ENCODE data around the gene FAAP20. TPM values are rescaled to one million over a fixed set of nuclear protein-coding genes. Genes with fewer than 3 reads are reported as not detected.
A peak's percentile ranks its signal among the peaks of the same experiment; 100 is the strongest.

Gene FAAP20
- total RNA-seq, 2 donors from 2014 or later, result 18.5 to 24.3 TPM

DNA sequence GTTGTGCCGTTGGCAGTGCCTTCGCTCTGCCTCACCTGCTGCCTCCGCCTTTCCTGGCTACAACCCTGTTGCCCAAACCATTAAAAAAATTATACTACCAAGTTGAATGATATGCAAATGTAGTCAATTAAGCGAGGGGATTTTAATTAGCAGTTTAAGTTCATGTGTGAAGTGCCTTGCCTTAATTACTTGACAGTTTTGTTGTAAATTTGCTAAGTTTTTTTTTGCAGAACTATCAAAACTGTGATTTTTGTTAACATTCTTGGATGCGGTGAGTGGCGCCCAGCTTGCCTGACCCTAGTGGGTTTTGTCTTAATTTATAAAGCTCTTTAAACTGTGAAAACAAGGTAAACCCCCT is 44.4 kb upstream of the FAAP20 start:
- H3K4me3 ChIP-seq, result no peak overlapping the region
- H3K4me1 ChIP-seq, result peaks cover 3 to 100% of the 10 kb centered on the region in 2 donors
- TF ChIP-seq, protein P1, sequence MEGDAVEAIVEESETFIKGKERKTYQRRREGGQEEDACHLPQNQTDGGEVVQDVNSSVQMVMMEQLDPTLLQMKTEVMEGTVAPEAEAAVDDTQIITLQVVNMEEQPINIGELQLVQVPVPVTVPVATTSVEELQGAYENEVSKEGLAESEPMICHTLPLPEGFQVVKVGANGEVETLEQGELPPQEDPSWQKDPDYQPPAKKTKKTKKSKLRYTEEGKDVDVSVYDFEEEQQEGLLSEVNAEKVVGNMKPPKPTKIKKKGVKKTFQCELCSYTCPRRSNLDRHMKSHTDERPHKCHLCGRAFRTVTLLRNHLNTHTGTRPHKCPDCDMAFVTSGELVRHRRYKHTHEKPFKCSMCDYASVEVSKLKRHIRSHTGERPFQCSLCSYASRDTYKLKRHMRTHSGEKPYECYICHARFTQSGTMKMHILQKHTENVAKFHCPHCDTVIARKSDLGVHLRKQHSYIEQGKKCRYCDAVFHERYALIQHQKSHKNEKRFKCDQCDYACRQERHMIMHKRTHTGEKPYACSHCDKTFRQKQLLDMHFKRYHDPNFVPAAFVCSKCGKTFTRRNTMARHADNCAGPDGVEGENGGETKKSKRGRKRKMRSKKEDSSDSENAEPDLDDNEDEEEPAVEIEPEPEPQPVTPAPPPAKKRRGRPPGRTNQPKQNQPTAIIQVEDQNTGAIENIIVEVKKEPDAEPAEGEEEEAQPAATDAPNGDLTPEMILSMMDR (IDR thresholded peaks at IDR 0.05), result no peak
- no peaks in the 10 kb centered on the region for H3K9me3 ChIP-seq
- H3K27me3 ChIP-seq, result no peaks in the 10 kb centered on the region
- no peak for DNase-seq (ENCODE audit: low spot score)
- peak overlapping the region in 1 of 2 donors; percentile 68 for H3K27ac ChIP-seq
- no peaks in the 10 kb centered on the region for H3K36me3 ChIP-seq

DNA sequence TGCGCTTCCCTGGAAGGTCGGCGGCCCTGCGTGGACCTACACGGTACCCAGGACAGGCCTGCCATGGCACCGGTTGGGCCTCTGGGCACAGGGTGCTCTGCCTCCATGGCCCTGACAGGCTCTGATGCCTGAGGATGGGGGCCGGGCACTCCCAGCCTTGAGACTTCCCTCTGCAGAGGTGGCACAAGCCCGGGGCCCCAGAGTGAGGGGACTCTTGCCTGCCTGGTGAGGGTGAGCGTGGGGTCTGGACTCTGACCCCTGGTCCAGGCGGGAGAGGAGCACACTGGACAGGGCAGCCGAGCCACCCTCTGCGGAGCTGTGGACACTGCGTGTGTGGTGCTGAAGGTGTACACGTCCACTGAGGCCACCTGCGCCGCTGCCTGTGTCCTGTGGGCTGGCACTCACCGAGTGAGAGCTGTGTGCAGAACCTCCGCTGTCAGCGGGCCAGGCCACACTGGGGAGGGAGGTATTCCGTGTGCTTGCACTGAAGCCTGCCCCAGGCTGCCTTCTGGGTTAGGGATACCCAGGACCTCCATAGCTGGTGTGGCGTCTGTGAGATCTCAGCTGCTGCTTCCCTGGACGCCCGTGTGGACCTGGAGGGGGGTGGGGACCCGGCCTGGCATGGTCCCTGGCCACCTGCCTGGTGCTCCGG is 43.9 kb upstream of the FAAP20 start:
- TF ChIP-seq, protein P1 (IDR thresholded peaks at IDR 0.05), result no peak
- Histone ChIP-seq H3K9me3 (no peaks in the 10 kb centered on the region), H3K27me3 (no peaks in the 10 kb centered on the region), H3K36me3 (no peaks in the 10 kb centered on the region), H3K27ac (peak overlapping the region; percentile 60 to 86), H3K4me3 (no peak overlapping the region), H3K4me1 (peaks cover 3 to 100% of the 10 kb centered on the region in 2 donors)
- no peak for DNase-seq (ENCODE audit: low spot score)

DNA sequence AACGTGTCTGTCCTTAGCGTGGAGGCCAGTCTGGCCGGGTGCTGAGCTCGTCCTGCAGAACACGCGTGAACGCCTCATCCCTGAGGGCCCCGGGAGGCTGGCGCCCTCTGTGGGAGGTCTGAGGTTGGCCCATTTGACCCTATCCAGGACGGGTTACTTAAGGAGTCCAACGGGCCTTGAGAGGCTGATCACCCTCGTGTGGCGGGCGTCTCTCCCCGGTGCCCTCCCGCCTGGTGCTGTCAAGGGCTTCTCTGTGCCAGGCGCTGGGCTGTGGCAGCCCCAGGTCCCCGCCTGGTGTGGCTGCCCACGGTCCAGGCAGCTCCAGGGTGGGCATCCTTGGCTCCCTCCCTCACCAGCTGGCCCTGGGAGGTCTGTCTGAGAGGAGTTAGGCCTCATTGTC is 43.2 kb upstream of the FAAP20 start:
- Histone ChIP-seq H3K27ac (peak overlapping the region; percentile 60 to 86), H3K4me3 (no peak overlapping the region), H3K36me3 (no peaks in the 10 kb centered on the region), H3K27me3 (no peaks in the 10 kb centered on the region), H3K4me1 (peaks cover 3 to 100% of the 10 kb centered on the region in 2 donors), H3K9me3 (no peaks in the 10 kb centered on the region)
- no peak for DNase-seq (ENCODE audit: low spot score)
- TF ChIP-seq, protein P1 (IDR thresholded peaks at IDR 0.05), result no peak

DNA sequence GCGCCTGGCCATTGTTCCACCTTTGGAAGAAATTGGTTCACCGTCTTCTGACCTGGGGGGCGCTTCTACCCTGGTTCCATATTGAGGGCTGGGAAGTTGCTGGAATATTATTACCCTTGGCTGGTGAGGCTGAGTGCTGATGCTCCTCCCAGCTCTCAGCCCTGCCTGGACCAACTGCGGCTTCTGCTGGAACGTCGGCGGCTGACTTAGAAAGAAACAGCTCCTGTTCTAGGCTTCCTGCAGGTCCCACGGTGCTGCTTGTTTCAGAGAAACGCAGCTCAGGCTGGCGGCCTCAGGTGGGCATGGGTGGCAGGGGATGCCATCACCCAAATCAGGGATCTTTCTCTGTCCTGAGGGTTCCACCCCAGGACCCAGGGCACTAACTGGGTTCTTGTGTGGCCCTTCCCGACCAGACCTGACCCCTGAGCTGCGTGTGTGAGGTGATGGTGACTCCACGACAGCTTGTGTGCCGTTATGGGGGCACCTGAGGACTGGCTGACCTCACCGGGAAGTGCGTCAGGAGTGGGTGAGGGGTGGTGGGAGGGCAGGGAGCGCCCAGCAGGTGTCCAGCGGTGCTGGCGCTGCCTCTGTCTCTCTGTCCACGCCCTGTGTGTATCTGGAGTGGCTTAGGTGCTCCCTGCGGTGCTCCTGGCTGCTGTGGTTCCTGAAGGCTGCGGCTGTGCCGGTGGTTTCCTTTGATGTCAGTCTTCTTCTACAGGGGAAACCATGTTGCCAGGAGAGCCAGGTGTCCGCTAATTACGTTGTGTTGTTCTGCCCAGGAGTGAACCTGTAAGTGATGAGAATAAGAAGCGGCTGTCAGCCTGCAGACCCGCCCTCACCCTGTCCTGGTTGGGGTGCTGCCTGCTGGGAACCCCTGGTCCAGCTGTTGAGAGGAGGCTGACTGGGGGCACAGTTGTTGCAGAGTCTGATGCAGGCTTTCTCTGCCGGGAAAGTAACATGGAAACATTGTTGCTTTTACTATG is 42.4 kb upstream of the FAAP20 start:
- H3K36me3 ChIP-seq, result no peaks in the 10 kb centered on the region
- DNase-seq (ENCODE audit: low spot score), result no peak
- H3K27me3 ChIP-seq, result no peaks in the 10 kb centered on the region
- no peaks in the 10 kb centered on the region for H3K9me3 ChIP-seq
- no peak overlapping the region for H3K4me3 ChIP-seq
- TF ChIP-seq, protein P1 (IDR thresholded peaks at IDR 0.05), result no peak
- H3K27ac ChIP-seq, result peak overlapping the region; percentile 86 to 93
- peaks cover 0 to 100% of the 10 kb centered on the region in 2 donors for H3K4me1 ChIP-seq

DNA sequence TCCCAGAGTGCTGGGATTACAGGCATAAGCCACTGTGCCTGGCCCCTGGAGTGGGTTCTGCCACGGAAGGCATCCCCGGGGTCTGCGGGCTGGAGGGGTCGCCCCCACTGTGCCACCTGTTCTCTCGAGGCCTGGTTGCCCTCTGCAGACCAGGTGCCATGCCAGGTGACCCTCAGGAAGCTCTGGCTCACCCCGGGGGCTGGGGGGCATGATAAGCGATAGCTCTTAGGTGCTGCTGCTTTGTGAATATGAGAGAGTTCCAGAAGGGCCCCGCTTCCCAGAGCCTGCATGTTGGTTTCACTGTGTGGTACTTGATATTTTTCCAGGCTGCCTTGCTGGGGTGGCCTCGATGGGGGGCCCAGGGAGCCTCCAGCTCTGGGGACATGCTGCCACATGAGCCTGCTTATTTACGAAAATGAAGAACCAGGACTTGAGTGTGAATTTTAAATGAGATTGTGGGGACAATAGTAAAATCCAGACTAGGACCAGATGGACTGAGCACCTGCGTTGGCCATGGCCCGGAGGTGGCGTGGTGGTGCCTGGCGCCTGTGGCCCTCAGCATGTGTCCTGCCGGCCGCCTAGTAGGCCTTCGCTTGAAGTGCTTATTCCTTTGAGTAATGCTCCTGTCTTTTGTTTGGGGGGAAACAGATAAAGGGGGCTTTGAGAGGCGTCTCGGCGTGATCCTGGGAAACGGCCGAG is 40.9 kb upstream of the FAAP20 start:
- Histone ChIP-seq H3K4me3 (no peak overlapping the region), H3K4me1 (peaks cover 0 to 98% of the 10 kb centered on the region in 2 donors), H3K27ac (peak overlapping the region; percentile 86 to 93), H3K36me3 (no peaks in the 10 kb centered on the region), H3K27me3 (no peaks in the 10 kb centered on the region), H3K9me3 (no peaks in the 10 kb centered on the region)
- DNase-seq (ENCODE audit: low spot score), result no peak
- TF ChIP-seq, protein P1 (IDR thresholded peaks at IDR 0.05), result no peak

All from right atrium auricular region (tissue), 2 donors.